Measurements from ENCODE around the gene FOXO6.

The FOXO6 gene

GRCh38 chr1:41360786-41361494, at the start of gene FOXO6:
Gene FOXO6, plus strand, starts transcription at chr1:41361434.
- peak; percentile 94 for DNase-seq

DNA sequence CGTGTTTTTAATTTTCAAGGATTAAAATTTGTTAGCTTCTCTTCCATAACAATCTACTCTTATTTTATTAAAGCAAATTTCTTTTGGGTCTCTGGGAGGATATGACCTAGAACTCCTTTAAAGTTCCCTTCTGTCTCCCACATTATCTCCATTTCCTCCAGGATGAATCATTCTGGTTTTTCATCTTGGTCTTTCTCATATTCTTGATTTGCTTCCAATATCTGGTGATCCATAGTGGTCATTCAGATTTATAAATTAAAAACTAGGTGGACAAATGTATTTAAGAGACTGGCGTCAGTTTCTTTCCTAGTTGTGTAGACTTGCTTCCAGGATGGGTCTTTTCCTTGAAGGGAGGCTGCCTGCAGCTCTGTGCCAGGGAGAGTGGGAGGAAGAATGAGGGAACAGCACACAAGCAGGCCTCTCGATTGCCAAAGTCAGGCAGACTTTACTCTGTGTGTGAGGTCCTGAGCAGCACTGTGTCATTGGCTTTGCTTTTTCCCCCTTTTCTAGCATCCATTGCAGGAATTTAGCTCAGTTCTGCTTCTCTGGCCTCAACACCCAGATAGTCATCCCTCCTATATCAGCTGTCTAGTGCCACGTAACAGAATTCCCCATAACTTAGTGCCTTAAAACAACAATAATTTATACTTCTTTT, 48.1 kb upstream of the FOXO6 start:
- DNase-seq = no peak

GRCh38 chr1:41313661-41314131, 47.5 kb upstream of the FOXO6 start:
- no peak for DNase-seq

GRCh38 chr1:41314376-41315145, 46.7 kb upstream of the FOXO6 start:
- DNase-seq = no peak

- DNase-seq = no peak
Observed at GRCh38 chr1:41315146-41315822, 46.0 kb upstream of the FOXO6 start.

- no peak for DNase-seq
Observed at GRCh38 chr1:41315871-41316270, 45.4 kb upstream of the FOXO6 start.

GRCh38 chr1:41317361-41317760, 43.9 kb upstream of the FOXO6 start:
- no peak for DNase-seq

- DNase-seq = no peak
Observed at GRCh38 chr1:41318135-41318534, 43.1 kb upstream of the FOXO6 start.

DNA sequence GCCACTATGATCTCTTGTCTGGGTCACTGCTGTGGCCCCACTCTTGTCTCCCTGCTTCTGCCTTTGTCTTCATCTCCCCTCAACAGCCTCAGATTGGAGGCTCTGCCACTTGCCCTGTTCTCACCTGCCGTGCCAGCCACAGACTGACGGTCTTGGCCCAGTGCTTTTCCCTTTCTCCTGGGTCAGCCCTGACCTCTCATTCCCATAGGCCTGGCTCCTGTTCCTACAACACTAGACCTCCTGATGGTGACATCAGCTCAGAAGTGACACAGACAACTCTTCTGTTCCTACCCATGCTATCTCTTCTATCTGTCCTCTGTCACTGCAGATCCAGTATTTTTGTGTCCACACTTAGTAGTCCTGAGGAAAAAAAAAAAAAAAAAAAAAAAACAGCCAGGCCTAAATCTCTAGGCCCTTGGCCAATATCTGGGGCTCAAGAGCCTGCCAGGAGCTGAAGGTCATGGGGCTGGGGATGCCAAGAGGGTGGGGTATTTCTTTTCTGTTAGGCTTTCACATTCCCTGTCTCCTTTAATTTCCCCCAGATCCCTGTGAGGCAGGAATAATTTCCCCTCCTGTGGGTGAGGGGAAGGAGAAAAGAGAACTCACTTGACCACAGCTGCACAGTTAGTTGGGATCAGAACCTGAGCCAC, 42.0 kb upstream of the FOXO6 start:
- DNase-seq = no peak

- no peak for DNase-seq
Observed at GRCh38 chr1:41319807-41320711, 41.2 kb upstream of the FOXO6 start.

GRCh38 chr1:41320895-41321676, 40.1 kb upstream of the FOXO6 start:
- DNase-seq = no peak

DNA sequence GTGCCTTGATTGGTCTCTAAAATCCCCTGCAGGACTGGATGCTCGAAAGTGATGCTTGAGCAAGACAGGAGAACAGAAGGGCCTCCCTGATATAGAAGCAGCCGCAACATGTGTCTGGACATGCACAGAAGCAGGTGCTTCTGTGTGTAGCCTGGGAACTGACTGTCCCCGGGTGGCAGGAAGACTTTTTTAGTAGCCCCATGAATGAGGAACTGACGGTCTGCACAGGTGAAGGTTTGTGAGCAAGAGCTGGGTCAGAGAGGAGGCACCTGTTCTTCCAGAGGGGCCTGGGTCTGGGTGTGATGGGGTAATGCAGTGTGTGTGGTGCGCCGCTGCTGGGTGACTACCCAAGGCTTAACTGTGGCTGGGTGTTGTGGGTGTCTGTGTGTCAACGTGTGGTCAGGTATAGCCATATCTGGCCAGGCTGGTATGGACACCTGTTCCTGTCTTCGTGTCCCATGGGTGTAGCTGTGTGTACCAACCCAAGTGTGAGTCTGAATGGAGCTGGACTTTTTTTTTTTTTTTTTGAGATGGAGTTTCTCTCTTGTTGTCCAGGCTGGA, 39.1 kb upstream of the FOXO6 start:
- no peak for DNase-seq

DNA sequence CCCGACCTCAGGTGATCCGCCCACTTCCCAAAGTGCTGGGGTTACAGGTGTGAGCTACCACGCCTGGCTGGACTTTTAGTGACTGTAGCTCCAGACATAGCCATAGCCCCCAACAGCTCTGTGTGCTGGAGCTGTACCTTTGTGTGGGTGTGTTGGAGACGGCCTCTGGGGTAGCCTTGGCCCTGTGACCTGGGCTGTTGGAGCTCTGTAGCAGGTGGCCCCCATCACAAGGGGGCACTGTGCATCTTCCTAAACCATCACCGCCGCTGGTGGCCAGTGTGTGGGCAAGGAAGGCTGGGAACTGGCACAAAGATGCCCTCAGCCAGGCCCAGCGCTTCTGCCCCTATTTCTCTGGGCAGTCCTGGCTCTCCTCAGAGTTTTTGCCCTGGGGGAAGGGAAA, 38.4 kb upstream of the FOXO6 start:
- peak; percentile 32 for DNase-seq

GRCh38 chr1:41323243-41323642, 38.0 kb upstream of the FOXO6 start:
- DNase-seq = no peak

GRCh38 chr1:41325801-41326200, 35.4 kb upstream of the FOXO6 start:
- no peak for DNase-seq

GRCh38 chr1:41327383-41327999, 33.7 kb upstream of the FOXO6 start:
- DNase-seq = no peak

DNA sequence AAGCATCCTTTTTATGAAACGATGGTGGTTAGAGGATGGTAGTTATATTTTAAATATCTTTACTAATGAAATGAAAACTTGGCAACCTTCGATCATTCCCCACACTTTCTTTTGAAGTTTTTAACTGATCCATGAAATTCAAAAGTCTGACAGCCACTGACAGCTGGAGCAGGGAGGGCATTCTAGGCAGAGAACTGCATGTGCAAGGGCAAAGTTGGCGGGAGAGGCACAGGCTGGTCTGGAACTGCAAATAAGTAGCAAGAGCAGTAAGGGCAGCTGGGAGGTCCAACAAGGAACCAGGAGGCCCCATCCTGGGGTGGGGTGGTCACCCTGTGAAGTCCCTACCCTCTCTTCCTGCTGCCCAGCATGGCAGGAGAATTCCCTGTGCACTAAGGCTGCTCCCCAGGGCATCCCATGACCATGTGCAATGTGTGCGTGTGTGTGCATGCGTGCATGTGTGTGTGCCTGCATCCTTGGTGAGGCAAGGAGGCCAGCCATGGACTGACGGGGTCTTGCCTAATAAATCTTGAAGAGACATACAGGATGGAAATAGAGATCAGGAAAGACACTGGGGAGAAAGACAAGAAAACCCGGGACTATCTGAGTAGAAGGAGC, 33.1 kb upstream of the FOXO6 start:
- no peak for DNase-seq

DNA sequence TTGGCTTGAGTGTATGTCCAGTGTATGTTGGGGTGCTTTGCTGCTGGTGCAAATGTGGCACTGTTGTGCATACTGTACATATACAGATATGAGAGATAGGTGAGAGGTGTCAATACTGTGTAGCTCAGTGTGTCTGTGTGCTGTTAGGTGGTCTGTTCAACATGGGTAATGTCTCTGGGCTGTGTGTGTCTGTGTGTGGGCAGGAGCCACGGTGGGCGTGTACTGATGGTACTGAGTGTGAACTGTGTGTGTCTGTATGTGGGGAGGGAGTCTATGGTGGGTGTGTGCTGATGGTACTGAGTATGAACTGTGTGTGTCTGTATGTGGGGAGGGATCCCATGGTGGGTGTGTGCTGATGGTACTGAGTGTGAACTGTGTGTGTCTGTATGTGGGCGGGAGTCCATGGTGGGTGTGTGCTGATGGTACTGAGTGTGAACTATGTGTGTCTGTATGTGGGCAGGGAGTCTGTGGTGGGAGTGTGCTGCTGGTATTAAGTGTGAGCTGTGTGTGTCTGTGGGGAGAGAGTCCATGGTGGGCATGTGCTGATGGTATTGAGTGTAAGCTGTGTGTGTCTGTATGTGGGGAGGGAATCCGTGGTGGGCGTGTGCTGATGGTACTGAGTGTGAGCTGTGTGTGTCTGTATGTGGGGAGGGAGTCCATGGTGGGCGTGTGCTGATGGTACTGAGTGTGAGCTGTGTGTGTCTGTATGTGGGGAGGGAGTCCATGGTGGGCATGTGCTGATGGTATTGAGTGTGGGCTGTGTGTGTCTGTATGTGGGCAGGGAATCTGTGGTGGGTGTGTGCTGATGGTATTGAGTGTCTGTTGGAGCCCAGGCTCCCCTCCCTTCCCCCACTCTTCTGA, 32.2 kb upstream of the FOXO6 start:
- DNase-seq = no peak
